Esophagus muscularis mucosa (tissue), 4 donors: ENCODE measurements around the gene SLC35B2. TPM values are rescaled to one million over a fixed set of nuclear protein-coding genes. Genes with fewer than 3 reads are reported as not detected.
A peak's percentile ranks its signal among the peaks of the same experiment; 100 is the strongest.

Source experiments
- DNase-seq: peaks from one replicate; pipeline ENCODE4 v3.0.0-alpha.2; 2017; ENCODE audit errors: extremely low spot score
- H3K27ac ChIP-seq, 4 donors: fragments of 200-600 bp; sonication (generic); replicated peaks in 1 of 4; 1 replicate in 3 of 4; 2 replicates in 1 of 4; pipeline ENCODE4 v1.5.1; 2016 to 2019; ENCODE audit warnings: mild to moderate bottlenecking in 1 of 4
- H3K27me3 ChIP-seq, 4 donors: fragments of 200-600 bp; sonication (generic); one replicate each; pipeline versions ENCODE4 v1.5.1 to v1.6.0; 2016 to 2019
- H3K36me3 ChIP-seq, 4 donors: fragments of 200-600 bp; sonication (generic); one replicate each; pipeline ENCODE4 v1.5.1; 2016 to 2019
- H3K4me1 ChIP-seq, 4 donors: fragments of 200-600 bp; sonication (generic); one replicate each; pipeline ENCODE4 v1.5.1; 2016 to 2019
- H3K4me3 ChIP-seq, 4 donors: fragments of 200-600 bp; sonication (generic); 1 replicate in 2 of 4; 2 replicates in 2 of 4; pipeline ENCODE4 v1.5.1; 2016 to 2019; ENCODE audit warnings: mild to moderate bottlenecking in 4 of 4, moderate library complexity in 1 of 4
- H3K9me3 ChIP-seq, 4 donors: fragments of 200-600 bp; sonication (generic); 1 replicate in 3 of 4; 2 replicates in 1 of 4; pipeline ENCODE4 v1.5.1; 2016 to 2019
- EP300 ChIP-seq: sonication (generic); formaldehyde crosslinking; IDR thresholded peaks from one replicate; pipeline ENCODE4 v1.6.1; 2017; ENCODE audit warnings: antibody characterized with exemption
- POLR2A ChIP-seq: fragments of 450-650 bp; IDR thresholded peaks from one replicate; pipeline ENCODE4 v1.6.1; 2017; ENCODE audit warnings: antibody characterized with exemption, moderate library complexity, mild to moderate bottlenecking, low read depth
- POLR2AphosphoS5 ChIP-seq, 2 donors: sonication (generic); formaldehyde crosslinking; IDR thresholded peaks; one replicate each; pipeline ENCODE4 v1.6.1; 2017; ENCODE audit warnings: antibody characterized with exemption in 2 of 2
- WGBS: methylation state at CpG from one replicate; pipeline ENCODE4 v1.1.5; 2018; 5-methylcytosine and 5-hydroxymethylcytosine counted together
- intact Hi-C: fragments of 100-400 bp; cut with DNase I; formaldehyde crosslinking; loops from one replicate; pipeline ENCODE4 v1.15.1; 2023
- total RNA-seq, 4 donors: library from RNA; depleted of rRNA; stranded (reverse); fragments of >200 nt; gene quantifications; one replicate each; pipeline versions ENCODE4 v1.1.0 to v1.2.1, GENCODE V29; 2016
- TF ChIP-seq, protein P1 (sequence below), 3 experiments: fragments of 200-600 bp in 2 of 3; fragments of 450-650 bp in 1 of 3; sonication (generic) in 2 of 3; IDR thresholded peaks; one replicate each; pipeline ENCODE4 v1.5.1; 2017 to 2019; ENCODE audit warnings: antibody characterized with exemption in 3 of 3, mild to moderate bottlenecking in 2 of 3, moderate library complexity in 1 of 3

The SLC35B2 gene
- total RNA-seq, 4 donors from 2014 or later: 22.8 to 37.9 (median 32.6) TPM

DNA sequence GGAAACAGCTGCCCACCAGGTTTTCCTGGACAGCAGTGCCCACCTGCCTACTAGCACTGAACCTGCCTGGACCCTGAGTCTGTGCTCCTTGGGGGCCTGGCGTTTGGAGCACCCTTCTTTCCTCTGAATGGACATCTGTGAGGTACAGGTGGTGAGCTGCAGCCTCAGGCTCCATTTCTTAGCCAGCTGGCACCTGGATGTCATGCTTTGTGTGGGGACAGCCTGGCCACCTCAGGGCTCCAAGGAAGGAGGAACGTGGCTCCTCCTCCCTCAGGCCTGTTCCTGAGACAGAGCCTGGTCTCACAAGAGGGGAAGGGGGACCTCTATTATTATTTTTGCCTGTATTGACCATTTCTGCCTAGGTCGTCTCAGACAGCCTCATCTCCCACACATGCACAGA lies 21.0 kb upstream of the SLC35B2 start:
- no peak overlapping the region for H3K27ac ChIP-seq
- WGBS: 68% methylated on average over 3 of the region's 3 CpGs
- no peaks in the 10 kb centered on the region for H3K9me3 ChIP-seq
- no peak for TF ChIP-seq POLR2AphosphoS5 (IDR thresholded peaks at IDR 0.05)
- TF ChIP-seq, protein P1, sequence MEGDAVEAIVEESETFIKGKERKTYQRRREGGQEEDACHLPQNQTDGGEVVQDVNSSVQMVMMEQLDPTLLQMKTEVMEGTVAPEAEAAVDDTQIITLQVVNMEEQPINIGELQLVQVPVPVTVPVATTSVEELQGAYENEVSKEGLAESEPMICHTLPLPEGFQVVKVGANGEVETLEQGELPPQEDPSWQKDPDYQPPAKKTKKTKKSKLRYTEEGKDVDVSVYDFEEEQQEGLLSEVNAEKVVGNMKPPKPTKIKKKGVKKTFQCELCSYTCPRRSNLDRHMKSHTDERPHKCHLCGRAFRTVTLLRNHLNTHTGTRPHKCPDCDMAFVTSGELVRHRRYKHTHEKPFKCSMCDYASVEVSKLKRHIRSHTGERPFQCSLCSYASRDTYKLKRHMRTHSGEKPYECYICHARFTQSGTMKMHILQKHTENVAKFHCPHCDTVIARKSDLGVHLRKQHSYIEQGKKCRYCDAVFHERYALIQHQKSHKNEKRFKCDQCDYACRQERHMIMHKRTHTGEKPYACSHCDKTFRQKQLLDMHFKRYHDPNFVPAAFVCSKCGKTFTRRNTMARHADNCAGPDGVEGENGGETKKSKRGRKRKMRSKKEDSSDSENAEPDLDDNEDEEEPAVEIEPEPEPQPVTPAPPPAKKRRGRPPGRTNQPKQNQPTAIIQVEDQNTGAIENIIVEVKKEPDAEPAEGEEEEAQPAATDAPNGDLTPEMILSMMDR (IDR thresholded peaks at IDR 0.05): no peak
- no peak for TF ChIP-seq POLR2A
- TF ChIP-seq EP300: no peak
- intact Hi-C loops: no loop called here
- no peak for DNase-seq
- peaks cover 4 to 16% (median 13%) of the 10 kb centered on the region in 4 donors for H3K4me1 ChIP-seq
- H3K27me3 ChIP-seq: peaks cover 0 to 77% (median 13%) of the 10 kb centered on the region in 4 donors
- no peaks in the 10 kb centered on the region for H3K36me3 ChIP-seq
- no peak overlapping the region for H3K4me3 ChIP-seq

GRCh38 chr6:44277763-44278162 lies 20.4 kb upstream of the SLC35B2 start:
- Histone ChIP-seq H3K27ac (no peak overlapping the region), H3K4me3 (no peak overlapping the region), H3K4me1 (peaks cover 4 to 16% (median 13%) of the 10 kb centered on the region in 4 donors), H3K9me3 (no peaks in the 10 kb centered on the region), H3K36me3 (no peaks in the 10 kb centered on the region), H3K27me3 (peaks cover 0 to 78% (median 16%) of the 10 kb centered on the region in 4 donors)
- intact Hi-C loops: no loop called here
- WGBS: 85% methylated on average over 7 of the region's 7 CpGs
- DNase-seq: no peak
- TF ChIP-seq POLR2A (no peak), POLR2AphosphoS5 (IDR thresholded peaks at IDR 0.05) (no peak), EP300 (no peak)
- TF ChIP-seq, protein P1 (IDR thresholded peaks at IDR 0.05): no peak

GRCh38 chr6:44276667-44277640 lies 19.6 kb upstream of the SLC35B2 start:
- H3K27ac ChIP-seq: no peak overlapping the region
- H3K27me3 ChIP-seq: peaks cover 0 to 79% (median 22%) of the 10 kb centered on the region in 4 donors
- H3K4me3 ChIP-seq: peak overlapping the region in 1 of 4 donors; percentile 48
- no peak for DNase-seq
- WGBS: 82% methylated on average over 13 of the region's 23 CpGs
- H3K36me3 ChIP-seq: no peaks in the 10 kb centered on the region
- peaks cover 4 to 16% (median 13%) of the 10 kb centered on the region in 4 donors for H3K4me1 ChIP-seq
- TF ChIP-seq EP300 (no peak), POLR2AphosphoS5 (IDR thresholded peaks at IDR 0.05) (no peak), POLR2A (no peak)
- H3K9me3 ChIP-seq: no peaks in the 10 kb centered on the region
- intact Hi-C loops: no loop called here

- no peaks in the 10 kb centered on the region for H3K36me3 ChIP-seq
- peaks cover 0 to 88% (median 30%) of the 10 kb centered on the region in 4 donors for H3K27me3 ChIP-seq
- H3K9me3 ChIP-seq: no peaks in the 10 kb centered on the region
- no peak for DNase-seq
- H3K4me3 ChIP-seq: peak overlapping the region; percentile 45 to 50 (median 48)
- H3K4me1 ChIP-seq: peaks cover 4 to 21% (median 16%) of the 10 kb centered on the region in 4 donors
- no CpG with 5 or more reads among the region's 109 CpGs for WGBS
- TF ChIP-seq, protein P1 (IDR thresholded peaks at IDR 0.05): no peak
- TF ChIP-seq POLR2A (no peak), EP300 (no peak), POLR2AphosphoS5 (IDR thresholded peaks at IDR 0.05) (no peak)
- intact Hi-C loops: no loop called here
- H3K27ac ChIP-seq: no peak overlapping the region
Measured at GRCh38 chr6:44275749-44276648, 18.7 kb upstream of the SLC35B2 start.
